CD4-positive, CD25-positive, alpha-beta regulatory T cell (primary cell): ENCODE measurements around the gene GBP2. TPM values are rescaled to one million over a fixed set of nuclear protein-coding genes. Genes with fewer than 3 reads are reported as not detected.
"Not testable (repeated sequence)": the region's sequence is repeated elsewhere in the genome, so short reads cannot be mapped to it uniquely, and the experiment has no call there.

Source experiments
- ATAC-seq, 2 donors: fragments of 150-1000 bp; cut with Tn5 transposase; one replicate each; pipeline ENCODE4 v1.10.0; 2021; ENCODE audit warnings: low read depth in 2 of 2, moderate number of reproducible peaks in 2 of 2, moderate library complexity in 1 of 2
- DNase-seq, 3 donors: peaks; one replicate each; pipeline versions ENCODE4 v3.0.0 to v3.0.0-alpha.2; 2012 to 2022; ENCODE audit warnings: mixed read lengths in 1 of 3
- H3K27ac ChIP-seq: one replicate; pipeline ENCODE4 v1.7.0; 2013; ENCODE audit warnings: mild to moderate bottlenecking, low read length; ENCODE audit not compliant: insufficient read depth, poor library complexity, severe bottlenecking
- H3K27me3 ChIP-seq: one replicate; pipeline ENCODE4 v1.7.0; 2013; ENCODE audit warnings: low read length; ENCODE audit not compliant: control insufficient read depth, insufficient read depth
- H3K36me3 ChIP-seq: one replicate; pipeline ENCODE4 v1.7.0; 2013; ENCODE audit warnings: mild to moderate bottlenecking, low read length, moderate library complexity; ENCODE audit not compliant: control insufficient read depth, insufficient read depth
- H3K4me1 ChIP-seq: 2 replicates; pipeline ENCODE4 v1.7.0; 2013; ENCODE audit warnings: mild to moderate bottlenecking, low read length; ENCODE audit not compliant: insufficient read depth, control insufficient read depth, poor library complexity, severe bottlenecking
- H3K4me3 ChIP-seq: one replicate; pipeline ENCODE4 v1.7.0; 2013; ENCODE audit warnings: low read depth, mild to moderate bottlenecking, low read length, moderate library complexity
- H3K9me3 ChIP-seq, 2 experiments: 1 replicate in 1 of 2; 2 replicates in 1 of 2; pipeline ENCODE4 v1.7.0; 2013; ENCODE audit warnings: low read length in 2 of 2, mild to moderate bottlenecking in 1 of 2, moderate library complexity in 1 of 2; ENCODE audit not compliant: control insufficient read depth in 2 of 2
- H3K27ac Mint-ChIP-seq, 3 donors: one replicate each; pipeline ENCODE4 v1.8.0; 2020 to 2022; ENCODE audit warnings: mild to moderate bottlenecking in 3 of 3, mixed read lengths in 3 of 3, moderate library complexity in 2 of 3
- H3K27me3 Mint-ChIP-seq: one replicate; pipeline ENCODE4 v1.8.0; 2022; ENCODE audit warnings: mild to moderate bottlenecking, mixed read lengths
- H3K36me3 Mint-ChIP-seq: one replicate; pipeline ENCODE4 v1.8.0; 2020; ENCODE audit warnings: mixed read lengths
- H3K4me1 Mint-ChIP-seq, 4 donors: one replicate each; pipeline ENCODE4 v1.8.0; 2020 to 2022; ENCODE audit warnings: mixed read lengths in 4 of 4, mild to moderate bottlenecking in 1 of 4
- H3K4me3 Mint-ChIP-seq, 4 donors: one replicate each; pipeline ENCODE4 v1.8.0; 2020 to 2022; ENCODE audit warnings: mild to moderate bottlenecking in 4 of 4, mixed read lengths in 4 of 4, moderate library complexity in 3 of 4
- H3K9me3 Mint-ChIP-seq, 7 donors: one replicate each; pipeline ENCODE4 v1.8.0; 2020 to 2022; ENCODE audit warnings: mixed read lengths in 7 of 7, mild to moderate bottlenecking in 3 of 7, moderate library complexity in 2 of 7
- polyA plus RNA-seq, 4 donors: library from polyadenylated mRNA; unstranded; fragments of 300-500 nt; fragmentation: Illumina TruSeq; gene quantifications; one replicate each; pipeline ENCODE4 v1.2.3, GENCODE V29; 2021
- total RNA-seq: library from RNA; stranded (reverse); gene quantifications from one replicate; pipeline ENCODE4 v1.2.3, GENCODE V29; 2022

GBP2 gene
- total and polyA plus RNA-seq, 5 donors from 2014 or later, result 189 to 250 (median 233) TPM

- H3K4me3 ChIP-seq, result no peak overlapping the region
- H3K36me3 ChIP-seq, result no peaks in the 10 kb centered on the region
- peaks cover 2% of the 10 kb centered on the region for H3K27me3 ChIP-seq
- no peaks in the 10 kb centered on the region for H3K9me3 ChIP-seq
- Mint-ChIP-seq H3K4me3 (no peak overlapping the region), H3K4me1 (peaks cover 0 to 6% (median 3%) of the 10 kb centered on the region in 4 donors), H3K9me3 (peaks cover 0 to 4% (median 0%) of the 10 kb centered on the region in 7 donors), H3K27ac (no peak overlapping the region), H3K36me3 (no peaks in the 10 kb centered on the region), H3K27me3 (peaks cover 15% of the 10 kb centered on the region)
- H3K4me1 ChIP-seq, result no peaks in the 10 kb centered on the region
- no peak for DNase-seq
- no peak overlapping the region for H3K27ac ChIP-seq
- no peak for ATAC-seq
Observed at GRCh38 chr1:89143484-89143883, 17.6 kb upstream of the GBP2 start.

- Mint-ChIP-seq H3K9me3 (peaks cover 0 to 6% (median 1%) of the 10 kb centered on the region in 7 donors), H3K4me3 (no peak overlapping the region), H3K27me3 (peaks cover 8% of the 10 kb centered on the region), H3K27ac (no peak overlapping the region), H3K4me1 (peaks cover 0 to 6% (median 1%) of the 10 kb centered on the region in 4 donors), H3K36me3 (no peaks in the 10 kb centered on the region)
- H3K4me1 ChIP-seq, result no peaks in the 10 kb centered on the region
- DNase-seq (no peak), ATAC-seq (no peak)
- no peak overlapping the region for H3K4me3 ChIP-seq
- no peaks in the 10 kb centered on the region for H3K36me3 ChIP-seq
- no peaks in the 10 kb centered on the region for H3K27me3 ChIP-seq
- H3K27ac ChIP-seq, result no peak overlapping the region
- no peaks in the 10 kb centered on the region for H3K9me3 ChIP-seq
Observed at GRCh38 chr1:89142160-89142559, 16.2 kb upstream of the GBP2 start.

GRCh38 chr1:89133747-89134146 lies 7.8 kb upstream of the GBP2 start:
- Mint-ChIP-seq H3K27ac (no peak overlapping the region), H3K9me3 (peaks cover 0 to 17% (median 5%) of the 10 kb centered on the region in 7 donors), H3K27me3 (peaks cover 9% of the 10 kb centered on the region)

GRCh38 chr1:89130716-89131115 lies 4.8 kb upstream of the GBP2 start:
- Mint-ChIP-seq H3K27me3 (peaks cover 10% of the 10 kb centered on the region), H3K4me1 (peaks cover 15 to 30% (median 19%) of the 10 kb centered on the region in 4 donors), H3K4me3 (peak overlapping the region in 1 of 4 donors; percentile 91), H3K9me3 (peaks cover 0 to 17% (median 1%) of the 10 kb centered on the region in 7 donors), H3K27ac (no peak overlapping the region), H3K36me3 (no peaks in the 10 kb centered on the region)
- Histone ChIP-seq H3K4me1 (peaks cover 20% of the 10 kb centered on the region), H3K27ac (no peak overlapping the region), H3K27me3 (no peaks in the 10 kb centered on the region), H3K4me3 (no peak overlapping the region), H3K36me3 (no peaks in the 10 kb centered on the region), H3K9me3 (no peaks in the 10 kb centered on the region)
- no peak for ATAC-seq
- no peak for DNase-seq

More at GRCh38 chr1:89133747-89134146, 7.8 kb upstream of the GBP2 start:
- H3K4me1 Mint-ChIP-seq, result peaks cover 8 to 15% (median 13%) of the 10 kb centered on the region in 4 donors
- no peak overlapping the region for H3K4me3 Mint-ChIP-seq
- ATAC-seq (no peak), DNase-seq (no peak)
- no peak overlapping the region for H3K4me3 ChIP-seq
- H3K27me3 ChIP-seq, result no peaks in the 10 kb centered on the region
- no peaks in the 10 kb centered on the region for H3K36me3 ChIP-seq
- H3K27ac ChIP-seq, result no peak overlapping the region
- peaks cover 11% of the 10 kb centered on the region for H3K4me1 ChIP-seq
- H3K36me3 Mint-ChIP-seq, result no peaks in the 10 kb centered on the region
- H3K9me3 ChIP-seq, result no peaks in the 10 kb centered on the region

GRCh38 chr1:89129911-89130310 lies 4.0 kb upstream of the GBP2 start:
- peak overlapping the region; percentile 84 for H3K4me3 ChIP-seq
- Mint-ChIP-seq H3K36me3 (no peaks in the 10 kb centered on the region), H3K9me3 (peaks cover 0 to 14% (median 0%) of the 10 kb centered on the region in 7 donors), H3K4me1 (peaks cover 15 to 30% (median 20%) of the 10 kb centered on the region in 4 donors), H3K4me3 (peak overlapping the region in 1 of 4 donors; percentile 91), H3K27me3 (peaks cover 9% of the 10 kb centered on the region), H3K27ac (peak overlapping the region; percentile 22 to 95 (median 93))
- ATAC-seq (no peak), DNase-seq (no peak)
- no peaks in the 10 kb centered on the region for H3K36me3 ChIP-seq
- H3K27ac ChIP-seq, result no peak overlapping the region
- no peaks in the 10 kb centered on the region for H3K9me3 ChIP-seq
- peaks cover 23% of the 10 kb centered on the region for H3K4me1 ChIP-seq
- H3K27me3 ChIP-seq, result no peaks in the 10 kb centered on the region

- H3K4me1 Mint-ChIP-seq, result peaks cover 22 to 45% (median 32%) of the 10 kb centered on the region in 4 donors
- not testable (repeated sequence) for H3K27me3 ChIP-seq, H3K4me3 ChIP-seq, H3K9me3 ChIP-seq, ATAC-seq, H3K36me3 Mint-ChIP-seq, H3K9me3 Mint-ChIP-seq, H3K27me3 Mint-ChIP-seq, DNase-seq, H3K36me3 ChIP-seq
- Histone ChIP-seq H3K27ac (peak overlapping the region; percentile 62), H3K4me1 (peaks cover 30% of the 10 kb centered on the region)
- peak overlapping the region in 2 of 4 donors; percentile 92 to 100 for H3K4me3 Mint-ChIP-seq
- H3K27ac Mint-ChIP-seq, result peak overlapping the region in 1 of 3 donors; percentile 97
Observed at GRCh38 chr1:89128003-89128458, 2.1 kb upstream of the GBP2 start.

- Histone ChIP-seq H3K36me3 (peaks cover 11% of the 10 kb centered on the region), H3K4me3 (peak overlapping the region; percentile 100), H3K4me1 (peaks cover 41% of the 10 kb centered on the region), H3K27ac (peak overlapping the region; percentile 78)
- not testable (repeated sequence) for H3K27me3 Mint-ChIP-seq, H3K9me3 Mint-ChIP-seq, H3K9me3 ChIP-seq, H3K27me3 ChIP-seq
- Mint-ChIP-seq H3K36me3 (peaks cover 18% of the 10 kb centered on the region), H3K4me1 (peaks cover 30 to 56% (median 41%) of the 10 kb centered on the region in 4 donors), H3K27ac (peak overlapping the region; percentile 96 to 99 (median 97)), H3K4me3 (peak overlapping the region; percentile 94 to 100 (median 99))
- peak; percentile 15 to 28 for ATAC-seq
- peak; percentile 51 to 80 (median 79) for DNase-seq
Observed at GRCh38 chr1:89126602-89127565, 970 bp upstream of the GBP2 start.
